Natural killer cell (primary cell): ENCODE measurements around the gene SULT1A3. TPM values are rescaled to one million over a fixed set of nuclear protein-coding genes. Genes with fewer than 3 reads are reported as not detected.
"Not testable (repeated sequence)": the region's sequence is repeated elsewhere in the genome, so short reads cannot be mapped to it uniquely, and the experiment has no call there.

Source experiments
- ATAC-seq, 3 donors: fragments of 150-1000 bp in 2 of 3; fragments of 200-7000 bp in 1 of 3; cut with Tn5 transposase; 1 replicate in 1 of 3; 2 replicates in 2 of 3; pipeline ENCODE4 v1.10.0; 2021; ENCODE audit warnings: mild to moderate bottlenecking in 2 of 3, moderate library complexity in 2 of 3
- DNase-seq, 2 donors: peaks; one replicate each; pipeline versions ENCODE4 v3.0.0 to v3.0.0-alpha.2; 2013 to 2021; ENCODE audit warnings: mixed read lengths in 1 of 2
- H3K27ac ChIP-seq: one replicate; pipeline ENCODE4 v1.5.1; 2013; ENCODE audit warnings: mild to moderate bottlenecking, low read length
- H3K27me3 ChIP-seq: one replicate; pipeline ENCODE4 v1.6.1; 2013; ENCODE audit warnings: low read length; ENCODE audit not compliant: control insufficient read depth, insufficient read depth
- H3K36me3 ChIP-seq: one replicate; pipeline ENCODE4 v1.6.1; 2013; ENCODE audit warnings: low read length; ENCODE audit not compliant: control insufficient read depth, insufficient read depth
- H3K4me1 ChIP-seq: one replicate; pipeline ENCODE4 v1.6.1; 2013; ENCODE audit warnings: low read length; ENCODE audit not compliant: control insufficient read depth, insufficient read depth
- H3K4me3 ChIP-seq: one replicate; pipeline ENCODE4 v1.5.1; 2013; ENCODE audit warnings: low read length
- H3K9me3 ChIP-seq: one replicate; pipeline ENCODE4 v1.6.1; 2013; ENCODE audit warnings: low read length; ENCODE audit not compliant: control insufficient read depth, insufficient read depth
- H3K27ac Mint-ChIP-seq, 2 donors: one replicate each; pipeline ENCODE4 v1.8.0; 2022; ENCODE audit warnings: mild to moderate bottlenecking in 2 of 2, mixed read lengths in 2 of 2, moderate library complexity in 1 of 2
- H3K27me3 Mint-ChIP-seq, 2 donors: one replicate each; pipeline ENCODE4 v1.8.0; 2022; ENCODE audit warnings: low read depth in 2 of 2, mixed read lengths in 2 of 2
- H3K36me3 Mint-ChIP-seq: one replicate; pipeline ENCODE4 v1.8.0; 2022; ENCODE audit warnings: mixed read lengths
- H3K4me1 Mint-ChIP-seq, 2 donors: one replicate each; pipeline ENCODE4 v1.8.0; 2022; ENCODE audit warnings: mixed read lengths in 2 of 2
- H3K4me3 Mint-ChIP-seq: one replicate; pipeline ENCODE4 v1.8.0; 2022; ENCODE audit warnings: mild to moderate bottlenecking, moderate library complexity, mixed read lengths
- H3K9me3 Mint-ChIP-seq, 2 donors: one replicate each; pipeline ENCODE4 v1.8.0; 2022; ENCODE audit warnings: mixed read lengths in 2 of 2
- WGBS: methylation state at CpG from one replicate; pipeline ENCODE4 v1.1.7; 2013; ENCODE audit warnings: missing lambda C conversion rate; ENCODE audit not compliant: insufficient coverage; 5-methylcytosine and 5-hydroxymethylcytosine counted together
- intact Hi-C: fragments of 100-400 bp; cut with micrococcal nuclease; formaldehyde crosslinking; loops from one replicate; pipeline ENCODE4 v1.14.2; 2022
- total RNA-seq, 4 donors: library from RNA; stranded (reverse); fragments of 120-200 nt in 1 of 4; gene quantifications; one replicate each; pipeline versions ENCODE4 v1.2.3 to v1.2.4, GENCODE V29; 2013 to 2022

SULT1A3 gene
- total RNA-seq, 3 donors from 2014 or later (not counting 1 experiment from before 2014, with no cell fraction given): 15.9 to 27.1 (median 19.4) TPM

DNA sequence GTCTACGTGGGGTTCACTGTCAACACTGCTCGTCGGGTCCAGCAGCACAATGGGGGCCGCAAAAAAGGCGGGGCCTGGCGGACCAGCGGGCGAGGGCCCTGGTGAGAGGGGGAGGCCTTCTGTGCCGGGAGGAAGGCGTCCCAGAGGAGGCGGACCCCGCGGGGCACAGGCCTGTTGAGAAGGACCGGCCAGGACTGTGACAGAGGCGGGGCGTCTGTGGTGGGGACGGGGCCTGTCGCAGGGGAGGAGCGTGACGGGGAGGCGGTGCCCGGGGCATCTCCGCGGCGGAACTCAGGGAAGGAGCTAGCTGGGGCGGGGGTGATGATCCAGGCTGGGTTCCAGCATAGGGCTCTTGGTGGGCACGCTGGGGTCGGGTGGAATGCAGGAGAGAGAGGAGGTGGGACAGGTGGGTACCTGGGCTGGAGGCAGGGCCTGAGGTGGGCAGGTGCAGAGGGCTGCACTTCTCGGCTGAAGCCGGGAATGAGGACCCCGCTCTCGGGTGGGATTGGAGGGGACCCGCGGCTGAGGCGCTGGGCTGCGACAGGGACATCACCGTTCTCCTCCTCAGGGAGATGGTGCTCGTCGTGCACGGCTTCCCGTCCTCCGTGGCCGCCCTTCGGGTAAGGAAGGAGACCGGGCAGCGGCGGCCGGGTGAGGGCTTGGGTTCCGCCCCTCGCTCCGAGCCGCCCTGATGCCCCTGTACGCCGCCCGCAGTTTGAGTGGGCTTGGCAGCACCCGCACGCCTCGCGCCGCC lies 4.7 kb upstream of the SULT1A3 start:
- H3K27me3 Mint-ChIP-seq, H3K27ac Mint-ChIP-seq, H3K4me1 ChIP-seq, H3K4me1 Mint-ChIP-seq, H3K27me3 ChIP-seq, H3K27ac ChIP-seq, DNase-seq, H3K36me3 ChIP-seq, H3K9me3 Mint-ChIP-seq, H3K36me3 Mint-ChIP-seq, H3K9me3 ChIP-seq, intact Hi-C loops, H3K4me3 Mint-ChIP-seq: not testable (repeated sequence)
- 0% methylated on average over 10 of the region's 60 CpGs for WGBS
- peak; percentile 76 to 90 (median 77) for ATAC-seq
- peak overlapping the region; percentile 33 for H3K4me3 ChIP-seq

GRCh38 chr16:30197001-30197400 lies 2.1 kb upstream of the SULT1A3 start:
- DNase-seq, H3K9me3 Mint-ChIP-seq, H3K27me3 ChIP-seq, H3K4me1 ChIP-seq, H3K4me3 Mint-ChIP-seq, H3K27me3 Mint-ChIP-seq, H3K27ac ChIP-seq, H3K36me3 ChIP-seq, H3K9me3 ChIP-seq, H3K4me3 ChIP-seq, H3K4me1 Mint-ChIP-seq, intact Hi-C loops, H3K27ac Mint-ChIP-seq, H3K36me3 Mint-ChIP-seq, ATAC-seq: not testable (repeated sequence)
- 50% methylated on average over 1 of the region's 2 CpGs for WGBS

GRCh38 chr16:30199608-30200343 lies 721 bp downstream of the SULT1A3 start:
- not testable (repeated sequence) for H3K4me3 Mint-ChIP-seq, H3K36me3 ChIP-seq

GRCh38 chr16:30205541-30206236 lies 6.6 kb downstream of the SULT1A3 start:
- WGBS: under 1% methylated on average over 9 of the region's 52 CpGs
- H3K4me1 Mint-ChIP-seq, H3K4me1 ChIP-seq, DNase-seq, H3K4me3 Mint-ChIP-seq, H3K9me3 ChIP-seq, H3K27ac Mint-ChIP-seq, intact Hi-C loops, H3K27ac ChIP-seq, H3K36me3 ChIP-seq, H3K27me3 ChIP-seq, H3K36me3 Mint-ChIP-seq, H3K9me3 Mint-ChIP-seq, H3K27me3 Mint-ChIP-seq: not testable (repeated sequence)
- H3K4me3 ChIP-seq: peak overlapping the region; percentile 37
- peak; percentile 49 to 74 (median 67) for ATAC-seq

More at GRCh38 chr16:30199608-30200343, 721 bp downstream of the SULT1A3 start:
- H3K9me3 Mint-ChIP-seq, H3K36me3 Mint-ChIP-seq, H3K27me3 Mint-ChIP-seq, H3K27ac ChIP-seq, H3K4me1 ChIP-seq, H3K4me3 ChIP-seq, H3K4me1 Mint-ChIP-seq, intact Hi-C loops, ATAC-seq, H3K27me3 ChIP-seq, H3K9me3 ChIP-seq, DNase-seq, H3K27ac Mint-ChIP-seq: not testable (repeated sequence)
- WGBS: no CpG with 5 or more reads among the region's 15 CpGs

DNA sequence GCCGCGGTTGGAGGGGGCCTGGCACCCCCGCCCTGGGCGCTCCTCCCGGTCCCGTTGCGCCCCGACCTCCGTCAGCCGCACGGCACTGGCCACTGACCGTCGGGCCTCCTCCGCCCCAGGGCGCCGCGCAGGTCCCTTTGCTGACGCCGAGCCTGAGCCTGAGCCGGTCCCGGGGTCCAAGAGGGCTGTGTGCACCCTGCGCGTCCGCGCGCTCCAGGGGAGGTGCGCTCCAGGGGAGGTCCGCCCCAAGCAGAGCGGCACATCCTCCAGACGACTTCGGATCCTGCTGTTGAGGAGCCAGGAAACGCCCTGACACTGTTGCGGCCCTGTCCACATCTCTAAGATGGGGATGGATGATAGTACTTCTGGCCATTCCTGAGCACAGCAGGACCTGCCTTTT lies 7.2 kb downstream of the SULT1A3 start:
- H3K4me3 Mint-ChIP-seq, H3K4me1 Mint-ChIP-seq, H3K27me3 Mint-ChIP-seq, intact Hi-C loops, H3K9me3 Mint-ChIP-seq, H3K36me3 Mint-ChIP-seq, DNase-seq, H3K27ac ChIP-seq, H3K9me3 ChIP-seq, H3K27me3 ChIP-seq, H3K36me3 ChIP-seq, H3K27ac Mint-ChIP-seq, H3K4me1 ChIP-seq: not testable (repeated sequence)
- peak; percentile 43 to 58 (median 57) for ATAC-seq
- peak overlapping the region; percentile 37 for H3K4me3 ChIP-seq
- WGBS: no CpG with 5 or more reads among the region's 33 CpGs

GRCh38 chr16:30207063-30207704 lies 8.1 kb downstream of the SULT1A3 start:
- H3K4me3 Mint-ChIP-seq, H3K4me1 ChIP-seq, H3K9me3 Mint-ChIP-seq, intact Hi-C loops, H3K36me3 Mint-ChIP-seq, H3K27me3 Mint-ChIP-seq, DNase-seq, H3K36me3 ChIP-seq, H3K4me3 ChIP-seq, H3K4me1 Mint-ChIP-seq, H3K27ac Mint-ChIP-seq, H3K27ac ChIP-seq, H3K9me3 ChIP-seq, H3K27me3 ChIP-seq: not testable (repeated sequence)
- peak in 1 of 3 donors; percentile 39 for ATAC-seq
- WGBS: no CpG with 5 or more reads among the region's 9 CpGs

DNA sequence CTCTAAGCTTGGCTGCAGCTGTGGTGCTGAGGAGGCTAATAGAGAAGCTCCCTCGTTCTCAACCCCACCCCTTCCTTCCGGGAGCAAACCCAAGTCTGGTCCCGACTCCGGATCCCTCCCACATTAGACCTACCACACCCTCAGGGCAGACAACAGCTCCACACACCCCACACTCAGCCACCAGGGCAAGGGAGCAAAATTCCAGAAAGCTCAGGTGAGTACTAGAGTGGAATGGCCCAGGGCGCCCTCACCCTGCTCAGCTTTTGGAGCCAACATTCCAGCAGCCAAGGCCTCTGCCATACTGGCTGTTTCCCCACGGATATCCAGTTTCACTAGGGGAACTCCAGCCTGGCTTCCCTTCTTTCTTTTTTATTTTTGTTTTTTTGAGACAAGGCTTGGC lies 10.0 kb downstream of the SULT1A3 start:
- H3K36me3 ChIP-seq, H3K27me3 Mint-ChIP-seq, H3K27me3 ChIP-seq, H3K27ac ChIP-seq, intact Hi-C loops, H3K9me3 ChIP-seq, H3K4me3 ChIP-seq, H3K27ac Mint-ChIP-seq, DNase-seq, H3K4me1 ChIP-seq, H3K36me3 Mint-ChIP-seq, H3K9me3 Mint-ChIP-seq, H3K4me1 Mint-ChIP-seq: not testable (repeated sequence)
- peak overlapping the region; percentile 47 for H3K4me3 Mint-ChIP-seq
- WGBS: no CpG with 5 or more reads among the region's 6 CpGs
- ATAC-seq: peak in 2 of 3 donors; percentile 25 to 35
